HFFc6 (cell line): Measurements from ENCODE around the gene PATL2. TPM values are rescaled to one million over a fixed set of nuclear protein-coding genes. Genes with fewer than 3 reads are reported as not detected.

Experiments used
- DNase-seq: peaks from one replicate; pipeline ENCODE4 v3.0.0-alpha.2; 2018
- H3K27ac Mint-ChIP-seq: 2 replicates; pipeline ENCODE4 v1.8.0; 2020; ENCODE audit warnings: mild to moderate bottlenecking, mixed read lengths
- H3K27me3 Mint-ChIP-seq: 2 replicates; pipeline ENCODE4 v1.8.0; 2021; ENCODE audit warnings: mild to moderate bottlenecking, moderate library complexity, mixed read lengths; ENCODE audit not compliant: insufficient read depth
- H3K36me3 Mint-ChIP-seq: 2 replicates; pipeline ENCODE4 v1.8.0; 2021; ENCODE audit warnings: low read depth, mixed read lengths
- H3K4me1 Mint-ChIP-seq: 2 replicates; pipeline ENCODE4 v1.8.0; 2020; ENCODE audit warnings: low read depth, mixed read lengths
- H3K4me3 Mint-ChIP-seq: 2 replicates; pipeline ENCODE4 v1.8.0; 2020; ENCODE audit warnings: mild to moderate bottlenecking, moderate library complexity, mixed read lengths
- H3K9me3 Mint-ChIP-seq: 2 replicates; pipeline ENCODE4 v1.8.0; 2020; ENCODE audit warnings: mild to moderate bottlenecking, mixed read lengths
- total RNA-seq, 6 experiments: library from RNA; stranded (reverse); fragmentation: NEBNext Ultra II Directional; extraction: Animal tissue kit (Norgen Biotek cat#: 25700); gene quantifications; 2 replicates in 1 of 6; 3 replicates in 5 of 6; pipeline ENCODE4 v1.2.3, GENCODE V29; 2021
- TF ChIP-seq, protein P1 (sequence below): fragments of 200-600 bp; sonication (generic); IDR thresholded peaks from 2 replicates; pipeline ENCODE4 v1.5.0; 2021; ENCODE audit warnings: antibody characterized with exemption, mild to moderate bottlenecking

The PATL2 gene
- total RNA-seq, 6 experiments from 2014 or later: 0.10 to 0.18 (median 0.10) TPM; not detected in 3

DNA sequence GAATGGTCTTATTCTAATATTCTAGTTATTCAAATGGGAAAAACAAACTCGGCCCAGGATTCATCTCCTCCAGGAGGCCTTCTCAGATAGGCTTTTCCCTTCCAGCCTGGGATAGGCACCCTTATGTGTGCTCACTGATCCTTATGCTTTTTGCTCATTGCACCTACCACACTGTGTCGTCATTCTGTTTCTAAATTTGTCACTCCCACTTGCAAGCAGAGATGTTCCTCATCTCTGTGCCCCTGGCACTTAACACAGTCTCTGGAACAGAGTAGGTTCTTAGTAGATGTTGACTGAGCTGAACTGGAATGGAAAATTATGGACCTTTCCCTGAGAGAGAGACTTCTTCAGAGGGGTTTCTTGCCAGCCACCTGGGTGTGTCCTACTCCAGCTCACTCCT is 28.9 kb downstream of the PATL2 start:
- Mint-ChIP-seq H3K4me1 (no peaks in the 10 kb centered on the region), H3K4me3 (no peak overlapping the region), H3K9me3 (no peaks in the 10 kb centered on the region), H3K36me3 (no peaks in the 10 kb centered on the region), H3K27ac (no peak overlapping the region), H3K27me3 (peaks cover 37% of the 10 kb centered on the region)
- TF ChIP-seq, protein P1, sequence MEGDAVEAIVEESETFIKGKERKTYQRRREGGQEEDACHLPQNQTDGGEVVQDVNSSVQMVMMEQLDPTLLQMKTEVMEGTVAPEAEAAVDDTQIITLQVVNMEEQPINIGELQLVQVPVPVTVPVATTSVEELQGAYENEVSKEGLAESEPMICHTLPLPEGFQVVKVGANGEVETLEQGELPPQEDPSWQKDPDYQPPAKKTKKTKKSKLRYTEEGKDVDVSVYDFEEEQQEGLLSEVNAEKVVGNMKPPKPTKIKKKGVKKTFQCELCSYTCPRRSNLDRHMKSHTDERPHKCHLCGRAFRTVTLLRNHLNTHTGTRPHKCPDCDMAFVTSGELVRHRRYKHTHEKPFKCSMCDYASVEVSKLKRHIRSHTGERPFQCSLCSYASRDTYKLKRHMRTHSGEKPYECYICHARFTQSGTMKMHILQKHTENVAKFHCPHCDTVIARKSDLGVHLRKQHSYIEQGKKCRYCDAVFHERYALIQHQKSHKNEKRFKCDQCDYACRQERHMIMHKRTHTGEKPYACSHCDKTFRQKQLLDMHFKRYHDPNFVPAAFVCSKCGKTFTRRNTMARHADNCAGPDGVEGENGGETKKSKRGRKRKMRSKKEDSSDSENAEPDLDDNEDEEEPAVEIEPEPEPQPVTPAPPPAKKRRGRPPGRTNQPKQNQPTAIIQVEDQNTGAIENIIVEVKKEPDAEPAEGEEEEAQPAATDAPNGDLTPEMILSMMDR: no peak
- DNase-seq: no peak

DNA sequence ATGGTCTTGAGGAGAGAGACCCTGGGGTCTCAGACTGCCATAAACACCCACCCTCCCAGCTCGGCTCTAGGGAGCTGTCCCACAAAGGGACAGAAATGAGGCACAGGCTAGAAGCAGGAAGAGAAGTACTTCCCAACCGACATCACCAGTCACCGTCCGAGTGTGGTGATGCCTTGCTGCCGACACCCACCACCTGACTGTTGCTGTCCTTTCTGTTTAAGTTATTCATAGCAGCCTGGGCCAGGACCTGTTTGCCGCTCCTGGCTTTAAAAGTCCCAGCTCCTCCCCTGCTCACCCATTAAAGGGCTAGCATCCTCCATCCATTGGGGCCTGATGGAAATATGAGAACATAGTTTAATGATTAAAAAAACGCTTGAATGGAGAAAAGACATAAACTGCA is 34.4 kb downstream of the PATL2 start:
- H3K4me1 Mint-ChIP-seq: no peaks in the 10 kb centered on the region
- DNase-seq: no peak

DNA sequence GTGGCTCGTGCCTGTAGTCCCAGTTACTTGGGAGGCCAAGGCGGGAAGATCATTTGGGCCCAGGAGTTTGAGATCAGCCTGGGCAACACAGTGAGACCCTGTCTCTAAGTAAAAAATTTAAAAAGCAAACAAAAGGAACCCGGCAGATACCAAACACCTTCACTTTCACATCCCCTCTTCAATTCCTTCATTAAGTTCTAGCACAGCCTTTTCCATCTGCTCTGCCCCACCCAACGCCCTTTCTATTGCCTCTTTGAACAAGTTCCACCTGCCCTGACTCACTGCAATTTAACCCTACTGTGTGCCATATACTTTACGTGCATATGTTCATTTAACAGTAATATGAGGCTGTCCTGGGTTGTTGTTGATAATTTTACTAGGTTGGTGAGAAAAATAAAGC is 35.2 kb downstream of the PATL2 start:
- H3K4me3 Mint-ChIP-seq: no peak overlapping the region
- TF ChIP-seq, protein P1: no peak
- H3K9me3 Mint-ChIP-seq: no peaks in the 10 kb centered on the region
- H3K27me3 Mint-ChIP-seq: peaks cover 30% of the 10 kb centered on the region
- DNase-seq: no peak
- H3K36me3 Mint-ChIP-seq: no peaks in the 10 kb centered on the region
- H3K27ac Mint-ChIP-seq: no peak overlapping the region
- no peaks in the 10 kb centered on the region for H3K4me1 Mint-ChIP-seq

More for the DNA sequence above, 34.4 kb downstream of the PATL2 start:
- Mint-ChIP-seq H3K4me3 (no peak overlapping the region), H3K36me3 (no peaks in the 10 kb centered on the region), H3K9me3 (no peaks in the 10 kb centered on the region), H3K27me3 (peaks cover 36% of the 10 kb centered on the region), H3K27ac (no peak overlapping the region)
- TF ChIP-seq, protein P1: no peak

DNA sequence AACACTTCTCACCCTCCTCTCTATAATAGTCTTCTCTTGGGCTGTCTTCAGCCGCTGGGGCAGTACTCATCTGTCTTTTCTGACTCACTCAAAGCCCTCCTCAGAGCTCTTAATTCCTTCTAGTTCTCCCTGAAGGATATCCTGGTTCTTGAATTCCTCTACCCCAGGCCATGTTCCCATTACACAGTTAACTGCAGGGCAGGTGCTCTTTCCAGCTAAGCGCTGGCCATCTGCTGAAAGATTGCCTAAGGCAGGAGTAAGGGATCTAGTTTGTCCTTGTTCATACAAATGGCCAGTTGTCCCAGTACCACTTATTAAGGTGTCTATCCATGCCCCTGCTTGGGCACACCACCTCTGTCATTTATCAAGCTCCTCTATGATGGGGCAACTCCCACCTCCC is 37.5 kb downstream of the PATL2 start:
- no peaks in the 10 kb centered on the region for H3K4me1 Mint-ChIP-seq
- no peaks in the 10 kb centered on the region for H3K9me3 Mint-ChIP-seq
- peaks cover 27% of the 10 kb centered on the region for H3K27me3 Mint-ChIP-seq
- H3K27ac Mint-ChIP-seq: no peak overlapping the region
- TF ChIP-seq, protein P1: no peak
- no peak overlapping the region for H3K4me3 Mint-ChIP-seq
- no peak for DNase-seq
- no peaks in the 10 kb centered on the region for H3K36me3 Mint-ChIP-seq

DNA sequence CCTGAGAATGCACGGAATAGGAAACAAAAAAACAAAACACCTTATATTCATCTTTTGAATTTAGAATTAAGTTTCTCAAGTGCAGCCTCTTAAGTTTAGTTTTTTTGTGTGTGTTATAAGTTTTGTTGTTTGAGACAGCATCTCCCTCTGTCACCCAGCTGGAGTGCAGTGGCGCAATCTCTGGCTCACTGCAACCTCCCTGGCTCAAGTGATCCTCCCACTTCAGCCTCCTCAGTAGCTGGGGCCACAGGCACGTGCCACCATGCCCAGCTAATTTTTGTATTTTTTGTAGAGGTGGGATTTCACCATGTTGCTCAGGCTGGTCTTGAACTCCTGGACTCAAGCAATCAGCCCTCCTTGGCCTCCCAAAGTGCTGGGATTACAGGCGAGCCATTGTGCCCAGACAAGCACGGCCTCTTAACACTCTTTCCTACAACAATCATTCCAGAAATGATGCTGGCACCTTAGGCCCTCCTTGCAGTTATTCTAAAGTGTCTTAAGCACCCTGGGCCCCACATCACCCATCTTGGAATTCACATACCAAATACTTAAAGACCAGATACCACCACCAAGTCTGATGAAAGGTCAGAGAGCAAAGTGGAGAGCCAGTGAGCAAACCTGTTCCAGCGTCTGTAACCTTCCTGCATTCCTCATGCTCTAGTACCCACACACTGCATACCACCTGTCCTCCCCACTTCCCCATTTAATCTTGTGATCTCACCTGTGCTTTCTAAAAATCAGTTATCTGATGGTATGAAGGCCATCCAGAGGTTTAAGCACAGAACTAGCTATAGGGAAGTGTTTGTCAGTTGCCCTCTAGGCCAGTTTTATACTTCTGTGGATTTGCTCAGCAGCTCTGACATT is 40.8 kb downstream of the PATL2 start:
- Mint-ChIP-seq H3K4me3 (no peak overlapping the region), H3K9me3 (no peaks in the 10 kb centered on the region), H3K4me1 (no peaks in the 10 kb centered on the region), H3K36me3 (no peaks in the 10 kb centered on the region), H3K27me3 (peaks cover 16% of the 10 kb centered on the region), H3K27ac (no peak overlapping the region)
- TF ChIP-seq, protein P1: no peak
- DNase-seq: no peak
